GM12864 (cell line): ENCODE results near the gene PXDN.

Experiments used
- DNase-seq: peaks from one replicate; pipeline ENCODE4 v3.0.0-alpha.2; 2011; ENCODE audit warnings: low read depth
- H3K4me3 ChIP-seq: 2 replicates; pipeline ENCODE4 v1.5.1; 2011; ENCODE audit warnings: mild to moderate bottlenecking, low read depth, low read length, control low read depth
- TF ChIP-seq, protein P1 (sequence below): IDR thresholded peaks from 2 replicates; pipeline ENCODE4 v1.5.1; 2011; ENCODE audit warnings: low read depth, mild to moderate bottlenecking, moderate library complexity, low read length, control low read depth, inconsistent platforms; ENCODE audit errors: missing control alignments

PXDN gene

DNA sequence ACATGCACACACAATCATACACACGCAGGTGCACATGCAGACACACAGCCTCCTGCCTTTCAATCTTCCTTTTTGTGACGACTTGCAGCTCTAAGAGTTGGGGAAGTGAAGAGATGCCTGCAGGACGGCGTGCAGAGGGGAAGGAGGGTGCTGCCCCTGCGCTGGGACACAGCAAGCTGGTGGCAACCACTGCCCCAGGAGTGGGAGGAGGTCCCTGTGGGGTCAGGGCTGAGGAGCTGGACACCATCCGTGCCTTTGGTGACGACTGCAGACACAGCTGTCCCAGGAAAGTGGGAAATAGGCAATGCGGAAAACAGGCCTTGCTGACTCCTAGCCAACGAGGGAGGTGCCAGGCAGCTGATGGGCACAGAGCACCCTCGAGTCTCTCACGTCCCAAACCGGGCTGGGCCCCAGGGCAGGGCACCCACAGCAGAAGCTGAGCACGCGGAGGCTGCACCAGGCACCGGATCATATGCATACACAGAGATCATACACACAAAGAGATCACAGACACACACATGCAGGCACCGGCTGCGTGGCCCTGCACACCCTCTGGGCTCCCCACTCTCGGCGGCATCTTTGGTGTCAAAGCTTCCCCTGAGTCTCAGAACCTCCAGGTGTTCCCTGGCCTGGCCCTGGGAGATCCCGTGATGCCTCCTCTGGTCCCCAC lies 146.1 kb downstream of the PXDN start:
- H3K4me3 ChIP-seq, result no peak overlapping the region
- TF ChIP-seq, protein P1, sequence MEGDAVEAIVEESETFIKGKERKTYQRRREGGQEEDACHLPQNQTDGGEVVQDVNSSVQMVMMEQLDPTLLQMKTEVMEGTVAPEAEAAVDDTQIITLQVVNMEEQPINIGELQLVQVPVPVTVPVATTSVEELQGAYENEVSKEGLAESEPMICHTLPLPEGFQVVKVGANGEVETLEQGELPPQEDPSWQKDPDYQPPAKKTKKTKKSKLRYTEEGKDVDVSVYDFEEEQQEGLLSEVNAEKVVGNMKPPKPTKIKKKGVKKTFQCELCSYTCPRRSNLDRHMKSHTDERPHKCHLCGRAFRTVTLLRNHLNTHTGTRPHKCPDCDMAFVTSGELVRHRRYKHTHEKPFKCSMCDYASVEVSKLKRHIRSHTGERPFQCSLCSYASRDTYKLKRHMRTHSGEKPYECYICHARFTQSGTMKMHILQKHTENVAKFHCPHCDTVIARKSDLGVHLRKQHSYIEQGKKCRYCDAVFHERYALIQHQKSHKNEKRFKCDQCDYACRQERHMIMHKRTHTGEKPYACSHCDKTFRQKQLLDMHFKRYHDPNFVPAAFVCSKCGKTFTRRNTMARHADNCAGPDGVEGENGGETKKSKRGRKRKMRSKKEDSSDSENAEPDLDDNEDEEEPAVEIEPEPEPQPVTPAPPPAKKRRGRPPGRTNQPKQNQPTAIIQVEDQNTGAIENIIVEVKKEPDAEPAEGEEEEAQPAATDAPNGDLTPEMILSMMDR, result no peak

DNA sequence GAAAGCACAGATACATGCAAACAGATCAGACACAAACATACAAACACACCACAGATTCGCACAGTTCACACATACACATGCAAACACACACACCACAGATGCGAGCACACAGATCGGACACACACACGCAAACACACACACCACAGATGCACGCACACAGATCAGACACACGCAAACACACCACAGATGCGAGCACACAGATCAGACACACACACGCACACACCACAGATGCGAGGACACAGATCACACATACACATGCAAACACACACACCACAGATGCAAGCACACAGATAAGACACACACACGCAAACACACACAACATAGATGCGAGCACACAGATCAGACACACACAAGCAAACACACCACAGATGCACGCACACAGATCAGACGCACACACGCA lies 149.0 kb downstream of the PXDN start:
- no peak for DNase-seq
- TF ChIP-seq, protein P1, result no peak
- H3K4me3 ChIP-seq, result no peak overlapping the region

More for the DNA sequence above, 146.1 kb downstream of the PXDN start:
- DNase-seq, result no peak

GRCh38 chr2:1594373-1595171 lies 149.7 kb downstream of the PXDN start:
- no peak overlapping the region for H3K4me3 ChIP-seq
- DNase-seq, result no peak
- TF ChIP-seq, protein P1, result no peak

DNA sequence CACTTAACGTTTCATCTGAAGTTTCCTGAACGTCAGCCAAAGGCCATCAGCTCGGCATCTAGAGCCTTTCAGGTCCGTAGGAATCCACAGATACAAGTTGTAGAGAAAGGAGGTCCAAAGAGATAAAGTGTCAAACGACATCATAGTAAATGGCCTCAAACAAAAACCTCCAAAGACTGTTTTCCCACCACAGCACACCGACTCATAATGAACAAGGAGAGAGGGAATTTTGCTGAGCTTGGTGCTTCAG lies 150.3 kb downstream of the PXDN start:
- no peak overlapping the region for H3K4me3 ChIP-seq
- TF ChIP-seq, protein P1, result no peak
- no peak for DNase-seq

DNA sequence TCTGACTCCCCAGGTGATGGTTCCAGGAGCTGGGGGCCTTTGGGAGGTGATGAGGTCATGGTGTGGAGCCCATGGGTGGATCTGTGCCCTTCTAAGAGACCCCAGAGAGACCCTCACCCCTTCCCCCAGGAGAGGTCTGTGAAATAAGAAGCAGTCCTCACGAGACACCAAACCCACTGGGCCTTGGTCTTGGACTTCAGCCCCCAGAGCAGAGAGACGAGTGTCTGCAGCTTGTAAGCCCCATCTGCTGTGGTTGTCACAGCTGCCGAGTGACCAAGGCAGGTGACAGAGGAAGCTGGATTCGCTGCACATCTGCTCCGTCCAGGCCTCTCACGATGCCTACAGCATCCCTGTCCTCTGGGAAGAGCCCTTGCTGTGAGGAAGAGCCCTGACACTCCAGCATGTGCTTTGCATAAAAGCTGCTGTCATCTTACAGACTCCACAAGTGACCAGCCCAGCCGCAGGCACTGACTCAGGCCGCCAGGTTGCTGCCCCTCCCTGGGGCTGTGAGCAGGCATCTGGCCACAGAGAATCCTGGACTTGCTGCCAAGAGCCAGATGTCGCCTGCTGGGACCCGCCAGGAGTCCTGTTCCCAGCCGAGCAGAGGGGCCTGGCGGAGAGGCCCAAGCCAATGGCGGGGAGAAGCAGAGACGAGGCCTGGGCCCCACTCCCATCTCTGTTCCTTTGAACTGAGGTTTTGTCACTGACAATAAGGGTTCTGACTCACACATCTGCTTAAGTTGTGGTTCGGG lies 150.8 kb downstream of the PXDN start:
- H3K4me3 ChIP-seq, result no peak overlapping the region
- no peak for DNase-seq
- TF ChIP-seq, protein P1, result no peak

DNA sequence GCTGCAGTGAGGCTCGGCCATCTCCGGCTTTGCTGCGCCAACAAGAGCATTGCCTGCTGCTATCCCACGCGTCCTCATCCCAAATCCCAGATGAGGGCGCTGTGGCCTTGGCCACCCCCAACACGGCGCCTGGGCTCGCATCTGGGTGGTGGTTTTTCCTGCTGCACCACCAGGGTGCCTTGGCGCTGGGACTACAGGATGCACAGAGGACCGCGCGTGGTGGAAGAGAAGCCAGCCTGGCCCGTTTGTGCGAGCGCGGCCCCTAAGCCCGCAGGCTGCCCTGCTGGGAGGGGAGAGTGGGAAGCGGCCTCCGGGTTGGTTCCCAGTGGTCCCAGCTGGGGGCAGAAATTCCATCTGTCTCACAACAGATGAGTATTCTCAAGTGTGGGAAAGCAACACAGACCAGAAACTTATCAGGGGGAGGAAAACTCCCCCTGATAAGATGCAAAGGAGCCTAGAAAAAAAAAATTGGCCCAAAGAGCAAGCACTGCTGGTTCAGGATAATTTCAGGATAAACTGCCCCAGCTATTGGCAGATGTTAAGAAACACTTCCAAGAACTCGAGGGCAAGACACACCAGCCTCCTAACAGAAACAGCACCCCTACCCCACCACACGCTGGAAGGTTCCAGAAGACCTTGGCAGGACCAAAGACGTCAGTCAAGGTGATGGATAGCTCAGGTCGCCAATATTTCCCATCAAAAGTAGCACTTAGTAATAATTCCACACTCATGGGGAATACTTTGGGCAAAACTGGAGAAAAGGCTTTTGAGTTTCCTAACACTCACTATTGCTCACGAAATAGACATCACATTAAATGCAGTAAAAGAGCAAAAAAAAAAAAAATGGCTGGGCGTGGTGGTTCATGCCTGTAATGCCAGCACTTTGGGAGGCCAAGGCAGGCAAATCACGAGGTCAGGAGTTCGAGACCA lies 152.1 kb downstream of the PXDN start:
- H3K4me3 ChIP-seq, result no peak overlapping the region
- no peak for DNase-seq
- TF ChIP-seq, protein P1, result no peak
